ENCODE measurements around the gene RSKR. TPM values are rescaled to one million over a fixed set of nuclear protein-coding genes. Genes with fewer than 3 reads are reported as not detected.

Gene RSKR
- 17.2 TPM for total RNA-seq (2021; ENCODE audit: unreplicated experiment)
- 5.8 TPM for polyA plus RNA-seq (2012; ENCODE audit: insufficient read length)
- Bru-seq, nascent RNA: percentile 88 among the genes with signal in this experiment
- percentile 96 among the genes with signal in this experiment for BruChase-seq, experiment 1, labeled RNA remaining after a 2-hour chase
- BruChase-seq, experiment 2, labeled RNA remaining after a 6-hour chase: percentile 95 among the genes with signal in this experiment
- long read RNA-seq, partial matches to known transcripts: 0 of 1 reads
- long read RNA-seq, other reads (novel, unspliced or antisense): 0 of 1 reads

GRCh38 chr17:28613931-28614381 is at the start of gene RSKR:
Gene RSKR, minus strand, starts transcription at chr17:28614185. Its CDS starts 24 bp downstream, at chr17:28614161.
- POLR2A ChIA-PET: no interaction called here
- Histone ChIP-seq H3K27ac (ENCODE audit: low read length) (no peak within 1 kb of the TSS), H3K27me3 (ENCODE audit: control insufficient read depth, insufficient read depth, low read length) (no peaks in the 10 kb centered on the region), H3K9me3 (ENCODE audit: control insufficient read depth, insufficient read depth, low read depth, low read length) (no peaks in the 10 kb centered on the region), H3K4me1 (ENCODE audit: control insufficient read depth, insufficient read depth, low read length) (no peaks in the 10 kb centered on the region), H3K36me3 (ENCODE audit: control insufficient read depth, insufficient read depth, low read length) (peaks cover 32% of the 10 kb centered on the region), H3K4me3 (ENCODE audit: low read depth in 2 of 2, low read length in 2 of 2) (no peak within 1 kb of the TSS)
- DNase-seq (ENCODE audit: low read depth, low spot score): no peak
- no peak for TF ChIP-seq POLR2AphosphoS5 (IDR thresholded peaks at IDR 0.05; ENCODE audit: low read depth, low read length)
- TF ChIP-seq CTCF (IDR thresholded peaks at IDR 0.05): no peak
- TF ChIP-seq SIN3A (IDR thresholded peaks at IDR 0.05; ENCODE audit: borderline replicate concordance, insufficient read depth, low read depth, low read length): no peak
- TF ChIP-seq TCF7L2 (IDR thresholded peaks at IDR 0.05; ENCODE audit: low read depth, low read length): no peak
- no peak for TF ChIP-seq REST (IDR thresholded peaks at IDR 0.05; ENCODE audit: insufficient read depth in 1 of 2, low read depth in 2 of 2, low read length in 1 of 2)
- peak; percentile 16; the same call in 1 of the 2 replicates for ATAC-seq
- no TSS peak for BruUV-seq (replicated peaks)
- in situ Hi-C loops (cut with HindIII; ENCODE audit: low pct_unique_long_range_greater_than_20kb, low sequenced_read_pairs) (no loop called here), intact Hi-C loops (cut with micrococcal nuclease; ENCODE audit: unreplicated experiment) (no loop called here)
- CTCF ChIA-PET: no interaction called here

GRCh38 chr17:28663723-28664122 is 49.7 kb upstream of the RSKR start:
- TF ChIP-seq POLR2AphosphoS5 (IDR thresholded peaks at IDR 0.05; ENCODE audit: low read depth, low read length) (no peak), TCF7L2 (IDR thresholded peaks at IDR 0.05; ENCODE audit: low read depth, low read length) (no peak)
- Histone ChIP-seq H3K27me3 (ENCODE audit: control insufficient read depth, insufficient read depth, low read length) (no peaks in the 10 kb centered on the region), H3K9me3 (ENCODE audit: control insufficient read depth, insufficient read depth, low read depth, low read length) (no peaks in the 10 kb centered on the region), H3K4me3 (ENCODE audit: low read depth in 2 of 2, low read length in 2 of 2) (no peak overlapping the region; a peak in 2 of 4 replicates), H3K27ac (ENCODE audit: low read length) (no peak overlapping the region; the same call in 1 of the 2 replicates), H3K4me1 (ENCODE audit: control insufficient read depth, insufficient read depth, low read length) (peaks cover 18% of the 10 kb centered on the region), H3K36me3 (ENCODE audit: control insufficient read depth, insufficient read depth, low read length) (peaks cover 5% of the 10 kb centered on the region; the same call in 1 of the 2 replicates)
- ATAC-seq (no peak), DNase-seq (ENCODE audit: low read depth, low spot score) (no peak)
- in situ Hi-C loops (cut with HindIII; ENCODE audit: low pct_unique_long_range_greater_than_20kb, low sequenced_read_pairs): no loop called here
- no TSS peak for BruUV-seq (replicated peaks)
- POLR2A ChIA-PET: no interaction called here
- intact Hi-C loops (cut with micrococcal nuclease; ENCODE audit: unreplicated experiment): no loop called here
- CTCF ChIA-PET: no interaction called here

GRCh38 chr17:28662527-28662829 is 48.5 kb upstream of the RSKR start:
- H3K27me3 ChIP-seq (ENCODE audit: control insufficient read depth, insufficient read depth, low read length): no peaks in the 10 kb centered on the region
- H3K27ac ChIP-seq (ENCODE audit: low read length): peak overlapping the region; percentile 97
- in situ Hi-C loops (cut with HindIII; ENCODE audit: low pct_unique_long_range_greater_than_20kb, low sequenced_read_pairs): no loop called here
- DNase-seq (ENCODE audit: low read depth, low spot score) (no peak), ATAC-seq (no peak; the same call in 1 of the 2 replicates)
- peaks cover 5% of the 10 kb centered on the region; the same call in 1 of the 2 replicates for H3K36me3 ChIP-seq (ENCODE audit: control insufficient read depth, insufficient read depth, low read length)
- CTCF ChIA-PET: no interaction called here
- BruUV-seq (replicated peaks): TSS peak; percentile 82
- intact Hi-C loops (cut with micrococcal nuclease; ENCODE audit: unreplicated experiment): no loop called here
- H3K9me3 ChIP-seq (ENCODE audit: control insufficient read depth, insufficient read depth, low read depth, low read length): no peaks in the 10 kb centered on the region
- POLR2A ChIA-PET: interaction anchor here (0.6 kb wide), 1 partner anchor 24 kb away, joined by 4 read pairs; no protein-coding TSS in a partner anchor
- peaks cover 18% of the 10 kb centered on the region for H3K4me1 ChIP-seq (ENCODE audit: control insufficient read depth, insufficient read depth, low read length)
- peak overlapping the region; percentile 90 to 95 for H3K4me3 ChIP-seq (ENCODE audit: low read depth in 2 of 2, low read length in 2 of 2)
- TF ChIP-seq POLR2AphosphoS5 (IDR thresholded peaks at IDR 0.05; ENCODE audit: low read depth, low read length) (no peak), SIN3A (IDR thresholded peaks at IDR 0.05; ENCODE audit: borderline replicate concordance, insufficient read depth, low read depth, low read length) (no peak), TCF7L2 (IDR thresholded peaks at IDR 0.05; ENCODE audit: low read depth, low read length) (no peak), CTCF (IDR thresholded peaks at IDR 0.05) (no peak), REST (IDR thresholded peaks at IDR 0.05; ENCODE audit: insufficient read depth in 1 of 2, low read depth in 2 of 2, low read length in 1 of 2) (no peak)
